ENCODE data around the gene UGP2. TPM values are rescaled to one million over a fixed set of nuclear protein-coding genes. Genes with fewer than 3 reads are reported as not detected.

Gene UGP2
- total RNA-seq, 1 experiment from 2014 or later: 883 TPM

- Histone ChIP-seq H3K27me3 (ENCODE audit: insufficient read depth, low read length) (no peaks in the 10 kb centered on the region), H3K79me2 (ENCODE audit: insufficient read depth, low read length) (peaks cover 60% of the 10 kb centered on the region), H4K91ac (ENCODE audit: insufficient read length, low read depth, low read length) (no peak overlapping the region), H3K4ac (ENCODE audit: low read depth, low read length) (no peak overlapping the region), H2BK20ac (ENCODE audit: low read depth, low read length, poor library complexity, severe bottlenecking) (no peak overlapping the region), H3K4me2 (ENCODE audit: insufficient read depth, insufficient read length, low read length) (peak overlapping the region; percentile 7), H3K9me3 (ENCODE audit: control insufficient read depth, low read depth, low read length) (no peaks in the 10 kb centered on the region), H2AK5ac (ENCODE audit: insufficient read length, low read length) (no peak overlapping the region), H3K79me1 (ENCODE audit: insufficient read depth, low read depth, low read length, poor library complexity, severe bottlenecking) (peaks cover 5% of the 10 kb centered on the region), H3K18ac (ENCODE audit: insufficient read length, low read depth, low read length) (no peak overlapping the region), H3K56ac (ENCODE audit: insufficient read length, low read depth, low read length) (no peak overlapping the region), H4K8ac (replicated peaks; ENCODE audit: insufficient read length, low read depth, low read length) (no peak overlapping the region), H4K5ac (ENCODE audit: insufficient read length, low read depth, low read length) (no peak overlapping the region), H4K20me1 (ENCODE audit: control insufficient read depth, insufficient read depth, insufficient read length) (no peaks in the 10 kb centered on the region), H2AFZ (ENCODE audit: low read length) (no peak overlapping the region), H2BK12ac (ENCODE audit: insufficient read length, low read depth, low read length) (no peak overlapping the region), H3K23me2 (ENCODE audit: insufficient read length, low read depth, low read length, poor library complexity, severe bottlenecking) (no peaks in the 10 kb centered on the region), H3K9ac (ENCODE audit: extremely low read depth, insufficient read length, low read length) (peak overlapping the region; percentile 11), H3K4me1 (ENCODE audit: insufficient read depth, low read length) (peaks cover 29% of the 10 kb centered on the region), H3K14ac (ENCODE audit: insufficient read depth, low read length) (no peak overlapping the region), H3K27ac (ENCODE audit: insufficient read length, low read depth, low read length) (no peak overlapping the region), H3K23ac (ENCODE audit: insufficient read length, low read depth, low read length) (no peak overlapping the region), H3T11ph (ENCODE audit: low read length) (no peak overlapping the region), H2BK15ac (ENCODE audit: low read depth, low read length) (no peak overlapping the region), H2BK5ac (ENCODE audit: insufficient read length, low read length) (no peak overlapping the region), H2BK120ac (ENCODE audit: low read depth, low read length, poor library complexity, severe bottlenecking) (no peak overlapping the region)
- Mint-ChIP-seq H3K4me3 (peak overlapping the region; percentile 0 to 54; a peak in 4 of 5 replicates), H3K9me3 (no peaks in the 10 kb centered on the region), H3K27ac (peak overlapping the region; percentile 76 to 99 (median 91)), H3K4me1 (peaks cover 81 to 85% of the 10 kb centered on the region in 2 experiments), H3K36me3 (ENCODE audit: insufficient read depth in 1 of 3, low read depth in 3 of 3) (peaks cover 19 to 71% (median 63%) of the 10 kb centered on the region in 3 experiments; a peak in 6 of 7 replicates), H3K27me3 (ENCODE audit: low read depth) (no peaks in the 10 kb centered on the region)
- DNase-seq: no peak
- no peak for TF ChIP-seq CTCF (conservative IDR thresholded peaks at IDR 0.05)
- no CpG with 5 or more reads among the region's 4 CpGs for WGBS (ENCODE audit: extremely low coverage, insufficient read length, low lambda C conversion rate)
These were observed 12.0 kb downstream of the UGP2 start for GRCh38 chr2:63853527-63854310.

Measured in H9 (cell line).